CD4-positive, alpha-beta memory T cell (primary cell): ENCODE data around the gene BACE1. TPM values are rescaled to one million over a fixed set of nuclear protein-coding genes. Genes with fewer than 3 reads are reported as not detected.

Experiments
- CTCF ChIA-PET: fragments of 350-600 bp; sonication (Branson Sonifier 250); formaldehyde crosslinking; loops from one replicate; lab custom pipeline; 2021; ENCODE audit warnings: inconsistent platforms; ENCODE audit not compliant: partially characterized antibody; lab: Charles Lee
- POLR2A ChIA-PET: fragments of 350-600 bp; sonication (Branson Sonifier 250); formaldehyde crosslinking; loops from one replicate; lab custom pipeline; 2021; ENCODE audit not compliant: partially characterized antibody; lab: Charles Lee
- DNase-seq, 5 donors: peaks; one replicate each; pipeline versions ENCODE4 v3.0.0 to v3.0.0-alpha.2; 2020 to 2022; ENCODE audit warnings: mixed read lengths in 1 of 5
- H3K27ac ChIP-seq: one replicate; pipeline ENCODE4 v1.7.0; 2013; ENCODE audit warnings: low read depth, low read length
- H3K27me3 ChIP-seq: 2 replicates; pipeline ENCODE4 v1.7.0; 2013; ENCODE audit warnings: mild to moderate bottlenecking, low read length, moderate library complexity; ENCODE audit not compliant: insufficient read depth
- H3K36me3 ChIP-seq: 2 replicates; pipeline ENCODE4 v1.7.0; 2013; ENCODE audit warnings: mild to moderate bottlenecking, low read length, moderate library complexity; ENCODE audit not compliant: insufficient read depth
- H3K4me1 ChIP-seq: 2 replicates; pipeline ENCODE4 v1.7.0; 2013; ENCODE audit warnings: mild to moderate bottlenecking, low read length, moderate library complexity; ENCODE audit not compliant: insufficient read depth
- H3K4me3 ChIP-seq, 2 donors: one replicate each; pipeline ENCODE4 v1.7.0; 2013; ENCODE audit warnings: low read length in 2 of 2, mild to moderate bottlenecking in 1 of 2
- H3K9me3 ChIP-seq, 2 donors: one replicate each; pipeline ENCODE4 v1.7.0; 2013; ENCODE audit warnings: low read length in 2 of 2, control low read depth in 1 of 2; ENCODE audit not compliant: control insufficient read depth in 1 of 2
- H3K27ac Mint-ChIP-seq, 7 donors: one replicate each; pipeline ENCODE4 v1.8.0; 2020 to 2021; ENCODE audit warnings: mixed read lengths in 7 of 7, mild to moderate bottlenecking in 6 of 7, inconsistent platforms in 3 of 7, moderate library complexity in 3 of 7
- H3K27me3 Mint-ChIP-seq, 2 donors: one replicate each; pipeline ENCODE4 v1.8.0; 2020 to 2021; ENCODE audit warnings: mixed read lengths in 2 of 2
- H3K36me3 Mint-ChIP-seq, 2 donors: one replicate each; pipeline ENCODE4 v1.8.0; 2020 to 2021; ENCODE audit warnings: mixed read lengths in 2 of 2, inconsistent platforms in 1 of 2, mild to moderate bottlenecking in 1 of 2
- H3K4me1 Mint-ChIP-seq, 4 donors: one replicate each; pipeline ENCODE4 v1.8.0; 2020 to 2021; ENCODE audit warnings: mixed read lengths in 4 of 4, mild to moderate bottlenecking in 1 of 4
- H3K4me3 Mint-ChIP-seq, 8 donors: one replicate each; pipeline ENCODE4 v1.8.0; 2020 to 2021; ENCODE audit warnings: mixed read lengths in 8 of 8, mild to moderate bottlenecking in 7 of 8, moderate library complexity in 6 of 8, inconsistent platforms in 3 of 8
- H3K9me3 Mint-ChIP-seq, 8 donors: one replicate each; pipeline ENCODE4 v1.8.0; 2020 to 2021; ENCODE audit warnings: mixed read lengths in 8 of 8, mild to moderate bottlenecking in 5 of 8, inconsistent platforms in 3 of 8, moderate library complexity in 1 of 8
- intact Hi-C: fragments of 100-400 bp; cut with micrococcal nuclease; formaldehyde crosslinking; loops from one replicate; pipeline ENCODE4 v1.15.1; 2023
- polyA plus RNA-seq, 2 donors: library from polyadenylated mRNA; unstranded; fragments of 300-500 nt; fragmentation: Illumina TruSeq; gene quantifications; one replicate each; pipeline ENCODE4 v1.2.3, GENCODE V29; 2021
- total RNA-seq, 2 experiments: library from RNA; stranded (reverse); gene quantifications; one replicate each; pipeline ENCODE4 v1.2.3, GENCODE V29; 2021

BACE1 gene
- total and polyA plus RNA-seq, 4 experiments from 2014 or later: 0.65 to 2.9 (median 2.1) TPM

- peak overlapping the region in 2 of 7 donors; percentile 4 to 39 for H3K27ac Mint-ChIP-seq
- ChIA-PET POLR2A (no interaction called here), CTCF (no interaction called here)
- H3K36me3 Mint-ChIP-seq: peaks cover 43 to 48% of the 10 kb centered on the region in 2 donors
- H3K4me3 Mint-ChIP-seq: no peak overlapping the region
- Histone ChIP-seq H3K36me3 (peaks cover 20% of the 10 kb centered on the region), H3K27ac (no peak overlapping the region), H3K27me3 (no peaks in the 10 kb centered on the region), H3K9me3 (no peaks in the 10 kb centered on the region), H3K4me3 (no peak overlapping the region), H3K4me1 (no peaks in the 10 kb centered on the region)
- H3K27me3 Mint-ChIP-seq: no peaks in the 10 kb centered on the region
- peaks cover 0 to 9% (median under 1%) of the 10 kb centered on the region in 4 donors for H3K4me1 Mint-ChIP-seq
- DNase-seq: no peak
- no peaks in the 10 kb centered on the region for H3K9me3 Mint-ChIP-seq
- intact Hi-C loops: no loop called here
Observed at GRCh38 chr11:117249571-117249970, 66.5 kb downstream of the BACE1 start.

DNA sequence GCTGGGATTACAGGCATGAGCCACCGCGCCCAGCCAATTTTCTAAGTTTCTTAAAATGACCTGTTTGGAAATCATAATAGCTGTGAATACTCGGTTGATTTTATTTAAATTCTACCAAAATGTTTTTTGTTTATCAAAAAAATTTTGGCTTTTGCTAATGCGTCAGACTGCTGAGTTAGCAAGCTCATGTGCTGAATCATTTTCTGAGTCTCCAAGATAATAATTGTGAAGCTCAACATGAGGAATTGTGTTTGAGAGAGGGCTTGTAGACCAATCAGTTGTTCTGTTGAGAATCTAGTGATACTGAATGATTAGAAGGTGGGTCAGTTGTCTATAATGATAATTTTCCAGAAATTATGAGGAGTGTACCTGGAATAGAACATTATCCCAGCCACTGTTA, 67.7 kb downstream of the BACE1 start:
- no peaks in the 10 kb centered on the region for H3K9me3 ChIP-seq
- no peak overlapping the region for H3K4me3 Mint-ChIP-seq
- intact Hi-C loops: no loop called here
- CTCF ChIA-PET: interaction anchor here (1.5 kb wide), 1 partner anchor 22 kb away, joined by 7 read pairs; no protein-coding TSS in a partner anchor
- no peaks in the 10 kb centered on the region for H3K27me3 ChIP-seq
- H3K27ac Mint-ChIP-seq: peak overlapping the region in 2 of 7 donors; percentile 26 to 64
- no peak overlapping the region for H3K27ac ChIP-seq
- no peaks in the 10 kb centered on the region for H3K9me3 Mint-ChIP-seq
- peaks cover 45 to 49% of the 10 kb centered on the region in 2 donors for H3K36me3 Mint-ChIP-seq
- DNase-seq: no peak
- peaks cover 20% of the 10 kb centered on the region for H3K36me3 ChIP-seq
- H3K27me3 Mint-ChIP-seq: no peaks in the 10 kb centered on the region
- POLR2A ChIA-PET: no interaction called here
- no peak overlapping the region for H3K4me3 ChIP-seq
- H3K4me1 ChIP-seq: no peaks in the 10 kb centered on the region
- H3K4me1 Mint-ChIP-seq: peaks cover 0 to 9% (median under 1%) of the 10 kb centered on the region in 4 donors

- Histone ChIP-seq H3K9me3 (no peaks in the 10 kb centered on the region), H3K36me3 (peaks cover 26% of the 10 kb centered on the region), H3K27ac (no peak overlapping the region), H3K4me3 (no peak overlapping the region), H3K27me3 (no peaks in the 10 kb centered on the region), H3K4me1 (peaks cover under 1% of the 10 kb centered on the region)
- H3K4me1 Mint-ChIP-seq: peaks cover 2 to 6% (median 3%) of the 10 kb centered on the region in 4 donors
- peaks cover 27 to 31% of the 10 kb centered on the region in 2 donors for H3K36me3 Mint-ChIP-seq
- H3K27ac Mint-ChIP-seq: peak overlapping the region in 1 of 7 donors; percentile 39
- CTCF ChIA-PET: no interaction called here
- POLR2A ChIA-PET: interaction anchor here (0.8 kb wide), 1 partner anchor 9 kb away, joined by 4 read pairs; no protein-coding TSS in a partner anchor
- H3K9me3 Mint-ChIP-seq: no peaks in the 10 kb centered on the region
- H3K27me3 Mint-ChIP-seq: no peaks in the 10 kb centered on the region
- no peak for DNase-seq
- no peak overlapping the region for H3K4me3 Mint-ChIP-seq
- intact Hi-C loops: no loop called here
Observed at GRCh38 chr11:117239295-117239694, 76.8 kb downstream of the BACE1 start.

DNA sequence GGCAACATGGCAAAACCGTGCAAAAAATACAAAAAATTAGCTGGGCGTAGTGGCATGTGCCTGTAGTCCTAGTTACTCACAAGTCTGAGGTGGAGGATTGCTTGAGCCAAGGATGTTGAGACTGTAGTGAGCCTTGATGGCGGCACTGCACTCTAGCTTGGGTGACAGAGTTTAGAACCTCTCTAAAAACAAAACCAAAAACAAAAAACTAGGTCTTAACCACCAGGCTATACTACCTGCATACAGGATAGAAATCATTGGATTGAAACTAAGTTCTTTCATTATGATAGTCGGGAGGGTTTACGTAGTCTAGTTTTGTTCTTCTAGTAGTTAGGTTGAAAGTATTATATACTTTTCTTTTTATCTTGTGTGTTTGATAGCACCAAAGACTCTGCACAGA, 77.8 kb downstream of the BACE1 start:
- Mint-ChIP-seq H3K27ac (no peak overlapping the region), H3K27me3 (no peaks in the 10 kb centered on the region)

More for the DNA sequence above, 77.8 kb downstream of the BACE1 start:
- CTCF ChIA-PET: interaction anchor here (0.7 kb wide), 1 partner anchor 73 kb away, joined by 3 read pairs; no protein-coding TSS in a partner anchor
- Mint-ChIP-seq H3K9me3 (no peaks in the 10 kb centered on the region), H3K36me3 (peaks cover 22 to 29% of the 10 kb centered on the region in 2 donors), H3K4me3 (no peak overlapping the region), H3K4me1 (peaks cover 12 to 17% (median 13%) of the 10 kb centered on the region in 4 donors)
- Histone ChIP-seq H3K4me1 (peaks cover 11% of the 10 kb centered on the region), H3K9me3 (no peaks in the 10 kb centered on the region), H3K27ac (no peak overlapping the region), H3K36me3 (peaks cover 26% of the 10 kb centered on the region), H3K4me3 (no peak overlapping the region), H3K27me3 (no peaks in the 10 kb centered on the region)
- DNase-seq: no peak
- intact Hi-C loops: no loop called here
- POLR2A ChIA-PET: no interaction called here

Other genes starting within 250 kb of the BACE1 start
- gene SIK3, start 217.8 kb downstream of the BACE1 start, total RNA-seq: 10 to 100 TPM; 88.4 to 97.5 TPM
- gene SIK3, start 217.8 kb downstream of the BACE1 start, polyA plus RNA-seq: 10 to 100 TPM in 1 of 2 donors, 1 to 10 TPM in 1; 9.7 to 36.7 TPM
- gene PAFAH1B2, start 172.0 kb downstream of the BACE1 start, total RNA-seq: 10 to 100 TPM; 61.6 to 64.2 TPM
- 10 to 100 TPM; 16.4 to 23.7 TPM for gene PAFAH1B2, start 172.0 kb downstream of the BACE1 start, polyA plus RNA-seq
- 10 to 100 TPM; 60.2 to 67.3 TPM for gene SIDT2, start 137.5 kb downstream of the BACE1 start, total RNA-seq
- gene SIDT2, start 137.5 kb downstream of the BACE1 start, polyA plus RNA-seq: 1 to 10 TPM; 2.1 to 4.1 TPM
- 10 to 100 TPM; 17.7 to 19.7 TPM for gene TAGLN, start 116.9 kb downstream of the BACE1 start, total RNA-seq
- gene TAGLN, start 116.9 kb downstream of the BACE1 start, polyA plus RNA-seq: under 1 TPM; 0.15 to 0.36 TPM
- 100 to 1,000 TPM; 300 to 325 TPM for gene PCSK7, start 84.2 kb downstream of the BACE1 start, total RNA-seq
- 10 to 100 TPM; 33.3 to 84.2 TPM for gene PCSK7, start 84.2 kb downstream of the BACE1 start, polyA plus RNA-seq
- gene RNF214, start 83.6 kb downstream of the BACE1 start, total RNA-seq: 10 to 100 TPM; 41.8 to 50.1 TPM
- 10 to 100 TPM; 20.7 to 45.0 TPM for gene RNF214, start 83.6 kb downstream of the BACE1 start, polyA plus RNA-seq
- 10 to 100 TPM; 15.3 to 15.7 TPM for gene BACE1-AS, start 24.9 kb downstream of the BACE1 start, total RNA-seq
- gene BACE1-AS, start 24.9 kb downstream of the BACE1 start, polyA plus RNA-seq: 1 to 10 TPM in 1 of 2 donors, not detected in 1; 3.8 TPM
- 10 to 100 TPM; 40.8 to 42.5 TPM for gene CEP164, start 11.6 kb upstream of the BACE1 start, total RNA-seq
- 10 to 100 TPM; 12.7 to 25.6 TPM for gene CEP164, start 11.6 kb upstream of the BACE1 start, polyA plus RNA-seq